ENCODE results near the gene DAPK2.

DAPK2 gene

DNA sequence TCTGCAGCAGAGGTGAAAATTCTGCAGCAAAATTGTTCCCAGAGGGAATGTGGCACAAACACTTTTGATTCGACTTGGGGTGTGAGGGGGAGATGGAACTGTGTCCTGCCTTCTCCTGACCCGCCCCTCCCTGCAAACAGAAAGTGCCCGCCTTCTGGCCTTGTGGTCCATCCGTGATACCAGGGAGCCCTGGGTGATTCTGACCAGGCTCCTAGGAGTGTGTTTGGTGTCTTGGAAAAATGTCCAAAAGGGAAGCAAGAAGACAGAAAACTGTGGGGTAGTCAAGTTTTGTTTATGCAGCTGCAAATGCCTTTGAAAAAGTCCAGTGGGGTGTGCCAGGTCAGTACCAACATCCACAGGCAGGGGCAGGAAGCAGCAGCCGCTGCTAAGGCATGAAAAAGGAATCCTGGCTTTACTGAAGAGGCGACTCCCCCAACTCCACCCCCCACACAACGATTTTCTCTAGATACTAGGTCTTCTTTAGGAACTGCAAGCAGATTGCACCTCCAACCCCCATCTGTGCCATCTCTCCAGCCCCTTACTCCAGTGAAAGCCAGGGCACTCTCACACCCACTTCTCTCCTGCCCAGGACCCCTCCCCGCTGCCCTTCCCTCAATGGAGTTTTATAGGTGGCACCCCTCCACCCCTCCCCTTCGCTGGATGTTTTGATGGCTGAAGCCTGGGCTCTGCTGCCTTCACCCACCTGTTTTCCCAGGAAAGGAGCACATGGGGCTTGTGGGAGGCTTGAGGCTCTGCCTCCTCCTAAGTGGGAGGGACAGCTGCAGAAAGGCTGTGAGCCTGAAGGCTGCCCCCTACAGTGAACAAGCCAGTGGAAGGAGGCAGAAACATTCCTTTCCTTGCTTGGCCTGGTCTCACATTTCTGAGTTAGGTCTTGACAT is 130.2 kb downstream of the DAPK2 start:
- Histone ChIP-seq H3K27me3 (replicated peaks) (no peaks in the 10 kb centered on the region), H3K36me3 (replicated peaks) (no peaks in the 10 kb centered on the region), H3K4me3 (ENCODE audit: low read depth, low read length) (no peak overlapping the region), H3K27ac (no peak overlapping the region)
- TF ChIP-seq, protein P1, sequence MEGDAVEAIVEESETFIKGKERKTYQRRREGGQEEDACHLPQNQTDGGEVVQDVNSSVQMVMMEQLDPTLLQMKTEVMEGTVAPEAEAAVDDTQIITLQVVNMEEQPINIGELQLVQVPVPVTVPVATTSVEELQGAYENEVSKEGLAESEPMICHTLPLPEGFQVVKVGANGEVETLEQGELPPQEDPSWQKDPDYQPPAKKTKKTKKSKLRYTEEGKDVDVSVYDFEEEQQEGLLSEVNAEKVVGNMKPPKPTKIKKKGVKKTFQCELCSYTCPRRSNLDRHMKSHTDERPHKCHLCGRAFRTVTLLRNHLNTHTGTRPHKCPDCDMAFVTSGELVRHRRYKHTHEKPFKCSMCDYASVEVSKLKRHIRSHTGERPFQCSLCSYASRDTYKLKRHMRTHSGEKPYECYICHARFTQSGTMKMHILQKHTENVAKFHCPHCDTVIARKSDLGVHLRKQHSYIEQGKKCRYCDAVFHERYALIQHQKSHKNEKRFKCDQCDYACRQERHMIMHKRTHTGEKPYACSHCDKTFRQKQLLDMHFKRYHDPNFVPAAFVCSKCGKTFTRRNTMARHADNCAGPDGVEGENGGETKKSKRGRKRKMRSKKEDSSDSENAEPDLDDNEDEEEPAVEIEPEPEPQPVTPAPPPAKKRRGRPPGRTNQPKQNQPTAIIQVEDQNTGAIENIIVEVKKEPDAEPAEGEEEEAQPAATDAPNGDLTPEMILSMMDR (IDR thresholded peaks at IDR 0.05; ENCODE audit: low read depth, low read length, missing control alignments) = peak; percentile 76
- in situ Hi-C loops (cut with HindIII; ENCODE audit: low pct_ligation_motif_present, low sequenced_read_pairs) = no loop called here
- DNase-seq = no peak

DNA sequence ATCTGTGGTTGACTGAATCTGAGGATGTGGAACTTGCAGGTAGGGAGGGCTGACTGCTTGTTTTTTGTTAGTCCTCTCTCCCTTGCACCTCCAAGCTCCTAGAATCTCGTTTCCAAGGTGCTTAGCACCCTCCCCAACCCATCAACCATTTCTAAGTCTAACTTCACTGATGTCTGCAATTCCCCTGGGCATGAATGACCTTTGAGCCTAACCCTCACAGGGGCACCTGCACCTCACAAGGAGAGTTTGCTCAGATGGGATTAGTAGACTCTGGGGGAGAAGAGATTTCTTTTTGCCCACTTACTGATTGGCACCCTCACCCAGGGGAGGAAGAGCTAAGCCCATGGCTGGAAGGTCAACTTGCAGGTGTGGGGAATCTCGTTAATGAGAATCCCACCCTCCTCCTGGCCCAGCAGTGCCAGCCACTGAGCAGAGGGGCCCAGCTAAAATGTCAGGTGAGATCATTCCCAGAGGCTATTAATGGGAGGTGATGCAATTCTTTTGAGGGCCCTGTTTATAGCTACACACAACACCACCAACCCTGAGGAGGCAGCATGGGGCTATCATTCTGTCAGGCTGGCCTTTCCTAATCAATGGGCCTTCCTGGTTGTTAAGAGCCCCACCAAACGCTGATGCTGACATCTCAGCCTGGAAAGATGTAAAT is 130.9 kb downstream of the DAPK2 start:
- no peak overlapping the region for H3K4me3 ChIP-seq (ENCODE audit: low read depth, low read length)
- TF ChIP-seq, protein P1 (IDR thresholded peaks at IDR 0.05; ENCODE audit: low read depth, low read length, missing control alignments) = no peak
- no peak for DNase-seq
- no peaks in the 10 kb centered on the region for H3K27me3 ChIP-seq (replicated peaks)
- in situ Hi-C loops (cut with HindIII; ENCODE audit: low pct_ligation_motif_present, low sequenced_read_pairs) = no loop called here
- H3K36me3 ChIP-seq (replicated peaks) = no peaks in the 10 kb centered on the region
- no peak overlapping the region for H3K27ac ChIP-seq

DNA sequence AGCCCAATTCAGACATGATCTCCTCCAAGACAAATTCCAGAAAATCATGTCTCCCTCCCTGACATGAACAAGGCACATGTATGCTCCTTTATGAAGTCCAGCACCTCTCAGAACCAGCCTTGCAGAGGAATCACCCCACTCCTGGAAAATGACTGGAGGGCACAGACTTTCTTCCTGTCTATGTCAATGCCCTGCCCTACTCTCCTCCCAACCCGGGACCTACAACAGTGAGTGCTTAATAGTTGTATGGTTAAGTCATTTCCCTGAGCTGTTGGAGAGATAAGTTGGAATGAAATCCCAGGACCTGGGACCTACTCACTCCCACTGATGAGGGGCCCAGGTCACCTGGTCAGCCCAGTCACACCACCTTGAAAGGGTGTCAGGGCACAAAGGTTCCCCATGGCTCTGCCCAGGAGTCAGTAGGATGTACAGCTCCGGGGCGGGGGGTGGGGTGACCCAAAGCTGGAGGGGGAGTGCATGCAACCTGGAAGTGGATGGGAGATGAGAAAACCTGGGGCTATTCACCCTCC is 132.4 kb downstream of the DAPK2 start:
- Histone ChIP-seq H3K27me3 (replicated peaks) (no peaks in the 10 kb centered on the region), H3K4me3 (ENCODE audit: low read depth, low read length) (no peak overlapping the region), H3K36me3 (replicated peaks) (no peaks in the 10 kb centered on the region), H3K27ac (no peak overlapping the region)
- in situ Hi-C loops (cut with HindIII; ENCODE audit: low pct_ligation_motif_present, low sequenced_read_pairs) = no loop called here
- TF ChIP-seq, protein P1 (IDR thresholded peaks at IDR 0.05; ENCODE audit: low read depth, low read length, missing control alignments) = no peak
- DNase-seq = no peak

DNA sequence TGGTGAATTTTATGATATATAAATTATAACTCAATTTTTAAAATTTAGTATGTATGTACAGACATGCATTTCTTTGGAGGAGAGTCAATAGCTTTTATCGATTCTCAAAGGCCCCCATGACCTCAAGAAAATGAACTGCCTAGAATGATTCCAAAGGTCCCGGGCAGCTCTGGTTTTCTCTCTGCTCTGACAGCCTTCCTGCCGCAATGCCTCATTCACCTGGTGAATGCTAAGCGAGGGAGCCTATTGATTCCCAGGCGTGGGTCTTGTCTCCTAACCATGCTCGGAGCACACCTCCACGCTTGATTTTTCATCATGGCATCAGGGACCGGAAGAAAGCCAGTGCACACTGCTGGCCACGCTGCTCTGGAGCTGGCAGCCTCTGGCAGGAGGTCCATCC is 132.9 kb downstream of the DAPK2 start:
- Histone ChIP-seq H3K4me3 (ENCODE audit: low read depth, low read length) (no peak overlapping the region), H3K27me3 (replicated peaks) (no peaks in the 10 kb centered on the region), H3K27ac (no peak overlapping the region), H3K36me3 (replicated peaks) (no peaks in the 10 kb centered on the region)
- in situ Hi-C loops (cut with HindIII; ENCODE audit: low pct_ligation_motif_present, low sequenced_read_pairs) = no loop called here
- TF ChIP-seq, protein P1 (IDR thresholded peaks at IDR 0.05; ENCODE audit: low read depth, low read length, missing control alignments) = no peak
- no peak for DNase-seq

DNA sequence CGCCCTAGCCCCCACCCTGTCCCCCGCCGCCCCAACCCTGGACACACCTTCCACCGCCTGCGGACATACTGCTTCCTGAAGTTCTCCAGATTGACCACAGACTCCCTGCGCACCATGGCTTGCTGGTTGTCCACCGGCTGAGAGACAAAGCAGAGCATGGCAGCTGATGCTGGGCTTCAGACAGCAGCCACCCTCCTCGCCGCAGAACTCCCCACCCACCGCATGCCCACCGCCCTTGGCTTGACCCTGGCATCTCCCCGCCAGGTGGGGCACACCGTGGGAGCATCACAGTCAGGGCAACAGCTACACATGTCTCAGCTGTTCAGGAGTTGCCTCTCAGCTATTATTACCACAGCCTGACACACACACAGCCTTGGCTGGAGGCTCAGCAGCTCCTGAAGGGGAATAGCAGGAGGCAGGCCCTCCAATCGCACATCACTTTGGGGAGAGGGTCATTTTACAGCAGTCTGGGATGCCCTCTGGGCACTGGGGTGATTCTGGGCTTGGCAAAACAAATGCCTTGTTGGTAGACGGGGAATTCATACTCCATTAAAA is 134.1 kb downstream of the DAPK2 start:
- DNase-seq = no peak
- Histone ChIP-seq H3K4me3 (ENCODE audit: low read depth, low read length) (no peak overlapping the region), H3K36me3 (replicated peaks) (no peaks in the 10 kb centered on the region), H3K27ac (no peak overlapping the region), H3K27me3 (replicated peaks) (no peaks in the 10 kb centered on the region)
- TF ChIP-seq, protein P1 (IDR thresholded peaks at IDR 0.05; ENCODE audit: low read depth, low read length, missing control alignments) = no peak
- in situ Hi-C loops (cut with HindIII; ENCODE audit: low pct_ligation_motif_present, low sequenced_read_pairs) = no loop called here

Measured in brain microvascular endothelial cell (primary cell).